Type B pancreatic cell (in vitro differentiated cells): ENCODE data around the gene ABLIM1. TPM values are rescaled to one million over a fixed set of nuclear protein-coding genes. Genes with fewer than 3 reads are reported as not detected.

ENCODE experiments used
- DNase-seq: peaks from one replicate; pipeline ENCODE4 v3.0.0; 2021; ENCODE audit warnings: mixed read lengths; ENCODE audit not compliant: unreplicated experiment; ENCODE audit errors: extremely low spot score
- H3K27ac Mint-ChIP-seq: 2 replicates; pipeline ENCODE4 v1.8.0; 2021; ENCODE audit warnings: mild to moderate bottlenecking, mixed read lengths
- H3K27me3 Mint-ChIP-seq: 2 replicates; pipeline ENCODE4 v1.8.0; 2021; ENCODE audit warnings: mixed read lengths
- H3K36me3 Mint-ChIP-seq: 2 replicates; pipeline ENCODE4 v1.8.0; 2021; ENCODE audit warnings: mixed read lengths
- H3K4me1 Mint-ChIP-seq: one replicate; pipeline ENCODE4 v1.8.0; 2021; ENCODE audit warnings: mixed read lengths; ENCODE audit not compliant: unreplicated experiment
- H3K4me3 Mint-ChIP-seq: 2 replicates; pipeline ENCODE4 v1.8.0; 2021; ENCODE audit warnings: mild to moderate bottlenecking, mixed read lengths
- H3K9me3 Mint-ChIP-seq: 2 replicates; pipeline ENCODE4 v1.8.0; 2021; ENCODE audit warnings: mixed read lengths
- CTCF ChIP-seq: fragments of 200-600 bp; sonication (generic); conservative IDR thresholded peaks from 2 replicates; pipeline ENCODE4 v1.5.0; 2021; ENCODE audit warnings: antibody characterized with exemption, mild to moderate bottlenecking
- total RNA-seq: library from RNA; stranded (reverse); gene quantifications from 2 replicates; pipeline ENCODE4 v1.2.1, GENCODE V29; 2021; ENCODE audit warnings: low replicate concordance

ABLIM1 gene
- total RNA-seq, 1 donor from 2014 or later = 77.7 TPM

- DNase-seq = no peak
- Mint-ChIP-seq H3K27me3 (peaks cover 83% of the 10 kb centered on the region), H3K4me1 (peaks cover 23% of the 10 kb centered on the region), H3K27ac (no peak overlapping the region), H3K4me3 (peak overlapping the region; percentile 89), H3K36me3 (no peaks in the 10 kb centered on the region), H3K9me3 (peaks cover 4% of the 10 kb centered on the region)
- no peak for TF ChIP-seq CTCF
Observed at GRCh38 chr10:114402871-114403540, 255.1 kb downstream of the ABLIM1 start.

GRCh38 chr10:114402233-114402632 is 255.8 kb downstream of the ABLIM1 start:
- peaks cover 4% of the 10 kb centered on the region for H3K9me3 Mint-ChIP-seq
- no peak for TF ChIP-seq CTCF
- H3K4me1 Mint-ChIP-seq = peaks cover 31% of the 10 kb centered on the region
- H3K27me3 Mint-ChIP-seq = peaks cover 77% of the 10 kb centered on the region
- no peak overlapping the region for H3K27ac Mint-ChIP-seq
- no peak for DNase-seq
- H3K36me3 Mint-ChIP-seq = no peaks in the 10 kb centered on the region
- peak overlapping the region; percentile 89 for H3K4me3 Mint-ChIP-seq

DNA sequence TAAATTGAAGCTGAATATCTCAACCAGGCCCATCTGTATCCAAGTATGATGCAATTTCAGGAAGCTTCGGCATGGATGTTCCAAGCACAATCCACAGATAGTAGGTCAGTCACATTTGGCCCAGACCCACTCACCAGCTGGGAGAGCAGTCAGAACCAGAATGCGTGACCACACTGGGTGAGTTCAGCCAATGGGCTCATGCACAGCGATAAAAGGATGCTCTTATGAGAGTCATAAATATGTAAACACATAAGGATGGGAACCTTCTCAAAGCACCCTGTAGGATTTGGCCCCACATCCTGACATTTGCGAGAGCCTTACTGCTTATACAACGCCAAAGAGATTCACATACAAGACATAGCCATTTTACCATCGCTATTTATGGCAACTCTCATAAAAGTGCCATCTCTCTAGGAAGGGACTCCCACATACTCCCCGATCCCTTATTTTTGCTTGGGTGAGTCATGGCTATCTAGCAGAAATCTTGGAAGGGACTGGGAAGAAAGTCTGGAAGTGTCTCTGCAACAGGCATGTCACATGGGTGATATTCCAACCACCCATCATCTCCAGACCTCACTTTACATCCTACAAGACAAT is 256.8 kb downstream of the ABLIM1 start:
- TF ChIP-seq CTCF = no peak
- no peak for DNase-seq
- Mint-ChIP-seq H3K4me1 (peaks cover 36% of the 10 kb centered on the region), H3K4me3 (no peak overlapping the region), H3K36me3 (no peaks in the 10 kb centered on the region), H3K9me3 (peaks cover 2% of the 10 kb centered on the region), H3K27me3 (peaks cover 80% of the 10 kb centered on the region), H3K27ac (no peak overlapping the region)

- Mint-ChIP-seq H3K9me3 (no peaks in the 10 kb centered on the region), H3K4me1 (peaks cover 33% of the 10 kb centered on the region), H3K4me3 (no peak overlapping the region), H3K27me3 (peaks cover 73% of the 10 kb centered on the region), H3K27ac (no peak overlapping the region), H3K36me3 (no peaks in the 10 kb centered on the region)
- no peak for TF ChIP-seq CTCF
- DNase-seq = no peak
Observed at GRCh38 chr10:114400091-114400490, 258.0 kb downstream of the ABLIM1 start.

DNA sequence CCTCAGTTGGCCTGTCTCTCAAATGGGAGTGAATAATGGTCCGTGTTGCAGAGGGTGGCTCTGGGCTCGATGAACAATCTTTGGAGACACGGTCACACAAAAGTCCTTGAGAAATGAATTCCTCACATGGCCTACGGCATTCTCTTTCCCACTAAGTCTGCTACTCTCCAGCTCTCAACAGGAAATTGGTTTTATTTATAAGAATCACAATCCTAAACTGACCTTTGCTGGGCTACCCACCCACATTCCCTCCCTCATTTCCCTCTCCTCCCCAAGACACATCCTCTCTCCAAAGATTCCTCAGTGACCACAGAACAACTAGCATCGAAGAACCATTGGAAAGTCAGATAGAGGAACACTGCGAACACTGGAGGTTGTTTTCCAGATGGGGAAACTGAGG is 258.5 kb downstream of the ABLIM1 start:
- no peak for DNase-seq
- no peaks in the 10 kb centered on the region for H3K9me3 Mint-ChIP-seq
- H3K4me3 Mint-ChIP-seq = no peak overlapping the region
- TF ChIP-seq CTCF = no peak
- H3K4me1 Mint-ChIP-seq = peaks cover 32% of the 10 kb centered on the region
- H3K36me3 Mint-ChIP-seq = no peaks in the 10 kb centered on the region
- peaks cover 68% of the 10 kb centered on the region for H3K27me3 Mint-ChIP-seq
- H3K27ac Mint-ChIP-seq = no peak overlapping the region
